ENCODE data around the gene SORCS2. TPM values are rescaled to one million over a fixed set of nuclear protein-coding genes. Genes with fewer than 3 reads are reported as not detected.

Gene SORCS2
- total and polyA plus RNA-seq, 2 of the 13 experiments (the other 11 are each of a cell fraction or from before 2014, with no cell fraction given): 0.82 to 1.0 TPM

GRCh38 chr4:7627251-7628250, 435.2 kb downstream of the SORCS2 start:
- Histone ChIP-seq H3K4me1 (ENCODE audit: insufficient read depth, low read length) (peaks cover 43% of the 10 kb centered on the region), H3K27ac (ENCODE audit: extremely low read length, insufficient read depth, low read length) (no peak overlapping the region), H3K79me2 (ENCODE audit: insufficient read depth, low read length) (no peaks in the 10 kb centered on the region), H3K36me3 (replicated peaks in 1 of 2; ENCODE audit: control insufficient read depth in 1 of 2, insufficient read depth in 2 of 2, low read length in 2 of 2) (no peaks in the 10 kb centered on the region), H2AFZ (ENCODE audit: low read length) (no peak overlapping the region), H3K4me3 (replicated peaks in 1 of 3; ENCODE audit: insufficient read depth in 1 of 3, low read depth in 2 of 3, low read length in 3 of 3) (no peak overlapping the region), H3K27me3 (ENCODE audit: control insufficient read depth in 1 of 2, insufficient read depth in 2 of 2, low read length in 2 of 2) (no peaks in the 10 kb centered on the region), H3K9me3 (ENCODE audit: low read length) (no peaks in the 10 kb centered on the region), H3K4me2 (ENCODE audit: low read depth, low read length) (no peak overlapping the region), H3K9ac (ENCODE audit: insufficient read depth, low read depth, low read length) (no peak overlapping the region), H4K20me1 (ENCODE audit: insufficient read depth, low read length) (no peaks in the 10 kb centered on the region)
- no TSS peak for BruUV-seq (replicated peaks)
- ATAC-seq: no peak
- intact Hi-C loops (cut with micrococcal nuclease; ENCODE audit: unreplicated experiment) (no loop called here), in situ Hi-C loops (cut with HindIII; ENCODE audit: extremely low pct_ligation_motif_present, low pct_unique_long_range_greater_than_20kb) (no loop called here)
- ChIA-PET POLR2A (interaction anchor here (3.9 kb wide), 1 partner anchor 47 kb away, joined by 22 read pairs; no protein-coding TSS in a partner anchor), CTCF (ENCODE audit: low intra/inter-chr PET ratio, low total read pairs) (no interaction called here)
- TF ChIP-seq ZNF879 (CRISPR knock-in tag; IDR thresholded peaks at IDR 0.05) (no peak), ZNF501 (CRISPR knock-in tag; IDR thresholded peaks at IDR 0.05) (no peak), CBX5 (CRISPR knock-in tag; IDR thresholded peaks at IDR 0.05; ENCODE audit: borderline replicate concordance) (no peak), ZBTB46 (CRISPR knock-in tag; IDR thresholded peaks at IDR 0.05; ENCODE audit: borderline replicate concordance) (no peak), TBX3 (IDR thresholded peaks at IDR 0.05; ENCODE audit: borderline replicate concordance) (no peak), FOXK2 (IDR thresholded peaks at IDR 0.05) (no peak), ZNF710 (CRISPR knock-in tag; IDR thresholded peaks at IDR 0.05; ENCODE audit: borderline replicate concordance) (no peak)
- DNase-seq (ENCODE audit: low spot score): no peak
- no peak for FAIRE-seq
- 94% methylated on average over 14 of the region's 18 CpGs for WGBS (ENCODE audit: low lambda C conversion rate)
